GM19438 (cell line): ENCODE results near the gene ATG7.
"Not testable (repeated sequence)": the region's sequence is repeated elsewhere in the genome, so short reads cannot be mapped to it uniquely, and the experiment has no call there.

Source experiments
- ATAC-seq: cut with Tn5 transposase; IDR thresholded peaks from one replicate; pipeline ENCODE4 v1.9.1; 2021; ENCODE audit warnings: low read depth; ENCODE audit not compliant: unreplicated experiment

The ATG7 gene

GRCh38 chr3:11457135-11457534 lies 184.9 kb downstream of the ATG7 start:
- no peak for ATAC-seq

- no peak for ATAC-seq
Measured at GRCh38 chr3:11459186-11459824, 187.1 kb downstream of the ATG7 start.

GRCh38 chr3:11461226-11461625 lies 189.0 kb downstream of the ATG7 start:
- no peak for ATAC-seq

DNA sequence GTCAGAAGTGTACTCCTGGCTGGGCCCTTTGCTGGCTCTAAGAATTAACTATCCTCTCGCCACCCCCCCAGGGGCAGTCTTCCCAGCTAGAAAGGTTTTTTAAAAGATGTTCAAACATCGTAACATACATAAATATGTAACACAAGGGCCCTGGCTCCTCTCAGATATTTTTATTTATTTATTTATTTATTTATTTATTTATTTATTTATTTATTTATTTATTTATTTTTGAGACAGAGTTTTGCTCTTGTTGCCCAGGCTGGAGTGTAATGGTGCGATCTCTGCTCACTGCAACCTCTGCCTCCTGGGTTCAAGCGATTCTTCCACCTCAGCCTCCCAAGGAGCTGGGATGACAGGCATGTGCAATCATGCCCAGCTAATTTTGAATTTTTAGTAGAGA lies 190.5 kb downstream of the ATG7 start:
- ATAC-seq = not testable (repeated sequence)

DNA sequence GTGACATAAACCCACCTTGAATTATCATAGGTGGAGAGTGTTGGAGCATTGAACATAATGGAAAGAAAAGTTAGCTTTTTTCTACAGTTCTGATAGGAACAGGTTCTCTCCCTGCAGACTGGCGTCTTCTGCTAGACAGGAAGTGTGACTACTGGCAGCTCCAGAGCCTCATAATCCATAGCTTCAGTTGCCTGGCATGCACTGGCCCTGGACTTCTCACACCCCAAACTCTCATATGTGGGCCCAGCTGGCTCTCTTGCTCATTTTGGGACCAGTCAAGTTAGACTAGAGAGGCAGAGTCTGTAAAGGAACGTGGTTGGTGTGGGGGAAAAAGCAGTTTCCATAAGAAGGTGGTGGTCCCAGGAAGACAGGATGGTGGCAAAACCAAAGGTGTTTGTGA lies 191.4 kb downstream of the ATG7 start:
- ATAC-seq = no peak

DNA sequence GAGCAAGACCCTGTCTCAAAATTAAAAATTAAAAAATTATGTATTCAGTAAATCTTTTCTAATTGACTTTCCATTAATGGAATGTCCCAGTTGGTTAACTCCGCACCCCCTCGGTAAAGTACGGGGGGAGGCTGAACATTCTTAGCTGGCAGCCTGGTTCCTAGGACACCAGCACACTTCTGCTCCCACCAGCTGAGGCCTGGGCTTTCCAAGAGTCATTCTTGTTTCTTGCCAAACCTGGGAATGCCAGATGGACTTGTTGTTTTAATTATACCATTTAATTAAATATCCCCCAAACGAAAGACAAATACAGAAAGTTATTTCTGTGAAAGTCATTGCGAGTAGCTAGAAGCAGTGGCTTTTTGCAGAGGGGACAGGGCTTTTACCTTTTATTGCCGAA lies 192.2 kb downstream of the ATG7 start:
- no peak for ATAC-seq

DNA sequence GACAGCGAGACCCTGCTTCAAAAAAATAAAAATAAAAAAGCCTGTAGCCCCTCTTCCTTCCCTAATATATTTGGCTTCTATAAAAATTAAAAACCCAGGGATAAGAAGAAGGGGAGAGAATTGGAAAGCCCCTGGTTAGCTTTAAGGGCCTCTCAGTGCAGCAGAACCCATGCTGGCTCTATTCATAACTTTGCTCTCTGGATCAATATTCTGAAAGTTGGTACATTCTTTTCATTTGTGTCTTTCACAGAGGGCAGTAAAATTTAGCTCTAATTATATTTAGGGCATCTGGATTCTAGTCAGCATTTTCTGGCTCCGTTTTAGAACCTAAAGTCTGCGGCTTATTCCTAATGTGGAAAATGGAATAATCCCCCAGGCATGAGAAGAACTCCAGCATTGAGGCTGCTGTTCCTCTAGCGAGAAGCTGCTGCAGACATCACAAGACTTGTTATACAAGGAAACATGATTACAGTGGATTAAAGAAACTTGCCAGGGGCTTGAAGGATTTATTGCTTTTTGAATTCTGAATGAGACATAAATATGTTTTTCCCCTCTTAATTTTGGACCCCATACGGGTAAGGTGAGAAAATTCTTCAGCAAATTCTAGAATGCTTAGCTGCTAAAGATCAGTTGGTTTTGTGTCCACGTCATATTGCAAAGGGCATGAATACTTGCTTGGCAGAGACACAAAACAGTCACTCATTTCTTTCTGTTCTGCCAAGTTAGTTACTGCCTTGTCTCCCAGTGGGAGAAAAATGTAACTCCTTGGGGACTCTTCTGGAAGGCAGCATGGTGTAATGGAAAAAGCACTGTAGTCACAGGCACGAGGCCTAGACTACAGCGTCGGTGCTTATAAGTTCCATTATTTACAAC lies 193.8 kb downstream of the ATG7 start:
- no peak for ATAC-seq

DNA sequence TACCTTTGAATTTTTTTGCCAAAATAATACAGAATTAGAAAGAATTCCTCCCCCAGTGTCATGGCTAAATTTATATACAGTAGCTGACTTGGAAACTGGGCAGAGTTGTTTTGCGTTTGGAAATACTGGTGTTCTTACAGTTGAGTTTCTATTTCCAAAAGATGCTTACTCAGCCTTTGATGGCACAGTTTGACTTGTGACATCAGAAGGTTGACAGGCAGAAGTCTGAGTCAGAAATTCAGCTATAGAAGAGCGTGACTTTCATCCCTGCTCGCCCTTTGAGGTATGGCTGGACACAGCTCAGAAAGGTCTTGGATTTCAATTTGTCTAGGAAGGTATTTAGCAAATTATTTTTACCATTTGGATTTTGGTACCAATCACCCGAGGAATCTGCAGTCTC lies 195.7 kb downstream of the ATG7 start:
- ATAC-seq = no peak

DNA sequence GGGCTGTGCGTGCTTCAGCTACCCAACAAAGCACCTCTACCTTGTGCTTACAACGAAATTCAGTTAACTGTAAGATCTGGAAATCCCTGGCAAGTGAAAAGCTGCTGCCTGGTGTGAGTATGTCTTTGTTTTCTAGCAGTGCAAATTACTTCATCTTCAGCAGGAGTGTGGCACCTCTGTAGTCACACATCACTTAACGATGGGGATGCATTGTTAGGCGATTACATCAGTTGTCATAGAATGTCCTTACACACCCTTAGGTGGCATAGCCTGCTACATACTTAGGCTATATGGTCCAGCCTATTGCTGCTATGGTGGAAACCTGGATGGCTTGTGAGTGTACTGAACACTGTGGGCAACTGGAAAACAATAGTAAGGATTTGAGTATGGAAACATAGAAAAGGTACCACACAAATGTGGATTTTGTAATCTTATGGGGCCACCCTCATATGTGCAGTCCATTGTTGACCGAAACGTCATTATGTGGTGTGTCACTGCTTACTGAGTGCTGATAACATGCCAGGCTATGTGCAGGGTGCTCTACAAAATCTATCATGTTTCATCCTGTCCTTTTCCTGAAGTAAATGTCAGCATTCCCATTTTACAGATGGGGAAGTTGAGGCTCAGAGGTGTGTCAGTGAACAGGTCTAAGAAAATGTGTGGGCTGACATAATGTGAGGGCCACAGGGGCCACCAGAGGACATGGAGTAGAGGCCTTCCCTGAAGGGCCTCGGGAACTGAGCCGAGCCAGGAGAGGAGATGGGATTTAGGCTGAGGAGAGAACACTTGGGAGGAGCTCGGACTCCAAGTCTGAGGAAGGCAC lies 198.0 kb downstream of the ATG7 start:
- no peak for ATAC-seq

DNA sequence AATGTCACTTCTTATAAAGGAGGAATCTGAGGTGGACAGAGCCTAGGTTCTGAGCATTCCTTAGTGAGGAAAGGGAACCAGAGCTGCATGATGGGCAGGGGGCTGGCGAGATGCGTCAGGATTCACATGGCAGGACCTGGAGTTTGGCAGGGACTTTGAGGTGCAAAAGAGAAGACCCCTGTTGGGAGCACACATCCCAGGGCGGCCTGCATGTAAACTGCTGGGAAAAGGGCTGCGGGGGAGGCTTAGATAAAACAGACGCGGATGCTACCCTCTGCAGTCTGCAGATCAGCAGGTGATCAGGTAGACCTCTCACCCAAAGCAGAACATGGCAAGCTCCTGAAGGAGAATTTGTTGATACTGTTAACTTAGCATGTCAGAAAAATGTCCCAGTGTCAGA lies 203.1 kb downstream of the ATG7 start:
- no peak for ATAC-seq

- ATAC-seq = no peak
Measured at GRCh38 chr3:11476735-11477144, 204.5 kb downstream of the ATG7 start.

- ATAC-seq = no peak
Measured at GRCh38 chr3:11477407-11477911, 205.3 kb downstream of the ATG7 start.

DNA sequence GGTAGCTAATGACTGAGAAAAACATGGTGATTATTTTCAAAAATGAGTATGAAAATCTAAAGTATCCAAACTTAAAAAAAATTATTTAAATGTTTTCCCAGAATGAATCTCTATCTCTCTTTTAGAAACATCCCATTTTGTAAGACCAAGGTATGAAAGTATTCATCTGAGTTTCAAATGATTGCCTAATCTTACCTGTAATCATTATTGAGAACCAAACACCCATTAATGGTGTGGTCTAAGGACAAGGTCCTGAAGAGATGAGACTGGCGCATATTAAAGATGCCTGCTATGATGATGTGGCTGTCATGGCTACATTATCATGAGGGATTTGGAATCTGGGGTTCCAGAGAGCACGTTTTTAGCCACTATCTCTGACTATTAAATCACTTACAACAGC lies 206.0 kb downstream of the ATG7 start:
- no peak for ATAC-seq

DNA sequence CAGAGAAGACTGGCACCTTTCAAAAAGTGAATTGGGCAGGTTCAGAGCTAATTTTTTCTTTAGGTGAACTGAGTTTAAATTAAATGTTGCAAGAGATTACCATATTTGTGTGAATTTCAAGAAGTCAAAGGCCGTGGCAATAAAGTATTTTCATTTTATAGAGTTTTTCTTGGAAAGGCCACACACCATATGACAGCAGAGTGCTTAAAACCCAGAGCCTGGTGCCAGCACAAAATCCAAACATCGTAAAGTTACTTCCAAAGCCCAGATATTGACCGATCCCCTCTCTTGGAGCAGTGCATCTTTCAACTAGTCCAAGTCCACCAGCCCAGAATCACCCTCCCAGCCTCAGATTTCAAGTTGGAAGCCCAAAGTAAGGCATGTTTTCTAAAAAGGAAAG lies 207.0 kb downstream of the ATG7 start:
- ATAC-seq = no peak

DNA sequence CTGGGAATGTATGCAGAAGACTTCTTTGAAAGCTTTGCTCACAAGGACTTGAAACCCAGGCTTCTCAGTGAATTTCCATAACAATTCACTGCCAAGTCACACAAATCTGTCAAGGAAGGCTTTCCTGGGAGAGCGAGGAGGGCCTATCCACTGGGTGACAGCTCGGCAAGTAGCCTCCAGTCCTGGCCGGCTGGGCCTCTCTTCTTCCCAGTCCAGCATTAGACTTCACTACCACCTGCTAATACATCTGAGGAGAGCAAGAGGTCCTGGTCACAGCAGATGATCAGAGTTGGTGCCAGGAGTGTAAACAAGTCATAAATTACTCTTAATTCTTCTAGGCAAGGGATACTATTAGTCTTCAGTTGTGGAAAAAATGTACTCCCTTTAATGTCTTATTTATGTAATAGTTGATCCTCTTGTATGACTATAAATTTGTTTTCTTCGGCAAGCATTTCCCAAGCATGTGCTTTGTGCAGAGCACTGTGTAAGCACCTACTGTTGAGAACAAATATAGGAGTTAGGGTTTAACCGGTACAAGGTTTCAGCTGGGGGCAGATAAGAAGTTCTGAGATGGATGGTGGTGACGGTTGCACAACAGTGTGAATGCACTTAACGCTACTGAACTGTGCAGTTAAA lies 208.6 kb downstream of the ATG7 start:
- ATAC-seq = no peak

DNA sequence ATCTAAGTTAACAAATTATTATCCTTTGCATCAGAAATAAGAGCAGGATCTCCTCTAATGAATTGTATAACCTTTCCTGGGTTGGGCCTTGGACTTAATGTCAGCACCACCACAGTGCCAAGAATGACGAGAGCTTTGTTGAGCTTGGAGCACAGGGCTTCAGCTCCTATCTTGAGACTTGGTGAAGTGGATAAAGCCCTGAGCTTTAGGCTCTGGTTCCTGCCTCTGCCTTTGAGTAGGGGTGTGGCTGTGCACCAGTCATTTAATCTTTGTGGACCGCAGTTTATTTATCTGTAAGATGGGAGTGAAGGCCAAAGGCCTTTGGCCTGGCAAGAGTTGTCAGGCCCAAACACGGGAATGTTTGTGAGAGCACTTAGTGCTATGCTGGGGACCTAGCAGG lies 209.4 kb downstream of the ATG7 start:
- no peak for ATAC-seq

GRCh38 chr3:11482021-11482420 lies 209.8 kb downstream of the ATG7 start:
- no peak for ATAC-seq

GRCh38 chr3:11488356-11488755 lies 216.2 kb downstream of the ATG7 start:
- not testable (repeated sequence) for ATAC-seq

DNA sequence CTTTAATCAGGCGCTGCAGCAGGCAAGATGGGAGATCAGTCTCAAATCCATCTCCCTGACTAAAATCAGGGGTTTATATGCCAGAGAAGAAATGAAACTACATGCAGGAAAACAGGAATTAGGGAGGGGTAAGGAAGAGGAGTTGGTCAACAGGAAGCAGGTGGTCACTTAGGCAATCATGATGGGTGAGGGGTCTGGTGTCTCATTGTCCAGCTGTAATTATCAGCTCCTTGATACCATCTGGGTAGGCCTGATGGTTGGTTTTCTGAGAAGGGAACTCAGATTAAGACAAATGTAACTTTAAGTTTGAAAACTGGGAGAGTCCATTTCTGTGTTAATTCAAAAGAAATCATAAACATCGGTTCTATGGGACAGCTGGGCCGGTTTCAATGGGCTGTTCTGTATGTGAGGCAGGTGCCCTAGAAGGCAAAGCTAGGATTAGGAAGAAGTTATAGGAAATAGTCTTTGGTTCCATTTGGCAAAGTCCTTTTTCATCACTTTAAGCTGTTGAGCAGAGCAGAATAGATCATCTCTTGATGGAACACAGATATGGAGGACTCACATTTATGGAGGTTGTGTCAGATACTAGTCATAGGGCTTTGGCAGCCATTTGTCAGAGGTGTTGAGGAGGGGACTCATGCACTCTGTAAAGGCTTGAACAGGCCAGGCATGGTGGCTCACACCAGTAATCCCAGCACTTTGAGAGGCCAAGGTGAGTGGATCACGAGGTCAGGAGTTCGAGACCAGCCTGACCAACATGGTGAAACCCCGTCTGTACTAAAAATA lies 222.1 kb downstream of the ATG7 start:
- ATAC-seq = no peak
